Esophagus (tissue), 2 donors: ENCODE measurements around the gene STAC2. TPM values are rescaled to one million over a fixed set of nuclear protein-coding genes. Genes with fewer than 3 reads are reported as not detected.
"Not testable (repeated sequence)": the region's sequence is repeated elsewhere in the genome, so short reads cannot be mapped to it uniquely, and the experiment has no call there.

ENCODE experiments used
- H3K27ac ChIP-seq, 2 donors: one replicate each; pipeline ENCODE4 v1.5.1; 2013; ENCODE audit warnings: low read depth in 2 of 2, mild to moderate bottlenecking in 2 of 2, inconsistent platforms in 1 of 2, low read length in 1 of 2, moderate library complexity in 1 of 2
- H3K27me3 ChIP-seq, 2 donors: one replicate each; pipeline ENCODE4 v1.6.1; 2013; ENCODE audit warnings: low read length in 2 of 2, control low read depth in 1 of 2, mild to moderate bottlenecking in 1 of 2; ENCODE audit not compliant: insufficient read depth in 2 of 2, control insufficient read depth in 1 of 2
- H3K36me3 ChIP-seq, 2 donors: one replicate each; pipeline ENCODE4 v1.6.1; 2013; ENCODE audit warnings: low read length in 1 of 2; ENCODE audit not compliant: control insufficient read depth in 2 of 2, insufficient read depth in 2 of 2
- H3K4me1 ChIP-seq, 2 donors: one replicate each; pipeline ENCODE4 v1.6.1; 2013; ENCODE audit warnings: low read length in 1 of 2; ENCODE audit not compliant: control insufficient read depth in 2 of 2, insufficient read depth in 2 of 2
- H3K4me3 ChIP-seq, 2 donors: one replicate each; pipeline ENCODE4 v1.5.1; 2013; ENCODE audit warnings: low read length in 2 of 2, mild to moderate bottlenecking in 2 of 2, low read depth in 1 of 2, moderate library complexity in 1 of 2
- H3K9me3 ChIP-seq, 2 donors: one replicate each; pipeline ENCODE4 v1.6.1; 2013; ENCODE audit warnings: mild to moderate bottlenecking in 2 of 2, low read depth in 1 of 2, low read length in 1 of 2, moderate library complexity in 1 of 2; ENCODE audit not compliant: control insufficient read depth in 2 of 2, insufficient read depth in 1 of 2
- WGBS, 2 donors: extraction: QIAGEN DNeasy Blood & Tissue Kit; methylation state at CpG; one replicate each; pipeline ENCODE4 v1.1.7; 2013; 5-methylcytosine and 5-hydroxymethylcytosine counted together
- polyA plus RNA-seq, 2 donors: library from polyadenylated mRNA; stranded (reverse); fragments of 200-250 nt; gene quantifications; one replicate each; pipeline ENCODE4 v1.2.3, GENCODE V29; 2013
- donor health status: healthy with polysubstance abuse.
- donor health status: Bipolar disorder and iron deficiency.

Gene STAC2
- polyA plus RNA-seq, 2 donors = 0.06 to 0.07 TPM

DNA sequence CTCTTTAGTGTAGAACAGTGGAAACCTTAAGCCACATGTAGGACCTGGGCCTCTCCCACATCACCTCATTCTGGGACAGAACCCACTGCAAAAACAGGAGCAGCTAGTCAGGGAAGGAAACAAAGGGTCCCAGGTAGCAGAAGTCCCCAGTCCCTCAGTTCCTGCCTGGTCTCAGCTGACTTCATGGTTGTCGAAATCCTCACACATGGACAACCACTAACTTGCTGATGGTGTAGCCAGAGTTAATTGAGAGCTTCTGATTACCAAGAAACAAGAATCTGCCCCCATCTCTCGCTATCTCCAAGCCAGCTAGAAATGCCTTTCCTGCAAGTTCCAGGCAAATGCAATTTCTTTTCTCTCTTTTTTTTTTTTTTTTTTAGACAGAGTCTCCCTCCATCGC lies 56.2 kb downstream of the STAC2 start:
- Histone ChIP-seq H3K36me3 (no peaks in the 10 kb centered on the region), H3K4me3 (no peak overlapping the region), H3K27me3 (no peaks in the 10 kb centered on the region), H3K4me1 (peaks cover 0 to 5% of the 10 kb centered on the region in 2 donors), H3K9me3 (no peaks in the 10 kb centered on the region), H3K27ac (no peak overlapping the region)
- 82 to 92% methylated on average over 3 of the region's 3 CpGs for WGBS, 2 donors

DNA sequence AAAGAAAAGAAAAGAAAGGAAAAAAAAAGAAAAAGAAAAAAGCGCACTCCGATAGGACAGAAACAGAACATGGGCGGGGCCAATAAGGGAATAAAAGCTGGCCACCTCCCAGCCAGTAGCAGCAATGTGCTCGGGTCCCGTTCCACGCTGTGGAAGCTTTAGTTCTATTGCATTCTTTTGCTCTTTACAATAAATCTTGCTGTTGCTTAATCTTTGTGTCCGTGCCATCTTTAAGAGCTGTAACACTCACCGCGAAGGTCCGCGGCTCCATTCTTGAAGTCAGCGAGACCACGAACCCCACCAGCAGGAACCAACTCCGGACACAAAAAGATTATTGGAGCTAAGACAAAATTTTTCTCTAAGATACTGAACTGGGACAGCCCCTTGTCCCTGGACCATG lies 56.6 kb downstream of the STAC2 start:
- H3K27ac ChIP-seq = no peak overlapping the region
- no peaks in the 10 kb centered on the region for H3K36me3 ChIP-seq
- 86 to 87% methylated on average over 14 of the region's 14 CpGs for WGBS, 2 donors
- no peaks in the 10 kb centered on the region for H3K27me3 ChIP-seq
- peaks cover 0 to 3% of the 10 kb centered on the region in 2 donors for H3K4me1 ChIP-seq
- no peaks in the 10 kb centered on the region for H3K9me3 ChIP-seq
- H3K4me3 ChIP-seq = no peak overlapping the region

DNA sequence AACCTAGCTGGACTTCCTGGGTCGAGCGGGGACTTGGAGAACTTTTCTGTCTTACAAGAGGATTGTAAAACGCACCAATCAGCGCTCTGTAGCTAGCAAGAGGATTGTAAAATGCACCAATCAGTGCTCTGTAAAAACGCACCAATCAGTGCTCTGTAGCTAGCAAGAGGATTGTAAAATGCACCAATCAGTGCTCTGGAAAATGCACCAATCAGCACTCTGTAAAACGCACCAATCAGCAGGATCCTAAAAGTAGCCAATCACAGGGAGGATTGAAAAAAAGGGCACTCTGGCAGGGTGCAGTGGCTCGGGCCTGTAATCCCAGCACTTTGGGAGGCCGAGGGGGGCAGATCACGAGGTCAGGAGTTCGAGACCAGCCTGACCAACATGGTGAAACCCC lies 57.2 kb downstream of the STAC2 start:
- H3K9me3 ChIP-seq, H3K4me1 ChIP-seq, H3K4me3 ChIP-seq, H3K27me3 ChIP-seq, H3K36me3 ChIP-seq, H3K27ac ChIP-seq: not testable (repeated sequence)
- 94 to 96% methylated on average over 10 of the region's 10 CpGs for WGBS, 2 donors

DNA sequence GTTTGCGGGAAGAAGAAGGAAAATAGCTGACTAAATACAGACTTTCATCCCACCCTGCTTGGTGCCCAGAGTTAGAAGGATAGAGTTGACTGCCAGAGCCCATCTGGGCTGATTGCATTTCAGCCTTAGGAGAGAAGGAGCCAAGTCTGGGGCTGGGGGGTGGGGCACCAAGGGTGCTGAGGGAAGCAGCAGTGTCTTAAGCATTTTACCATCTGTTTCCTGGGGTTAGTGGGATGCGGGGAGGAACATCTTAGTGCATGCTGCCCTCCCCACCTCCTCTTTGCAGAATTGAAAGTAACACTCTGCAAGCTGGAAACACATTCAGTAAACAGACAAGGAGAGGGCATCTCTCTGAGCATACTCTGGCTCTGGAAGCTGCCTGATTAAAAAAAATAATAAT lies 58.3 kb downstream of the STAC2 start:
- WGBS, 2 donors = 38 to 54% methylated on average over 2 of the region's 2 CpGs
- Histone ChIP-seq H3K27ac (no peak overlapping the region), H3K36me3 (no peaks in the 10 kb centered on the region)

DNA sequence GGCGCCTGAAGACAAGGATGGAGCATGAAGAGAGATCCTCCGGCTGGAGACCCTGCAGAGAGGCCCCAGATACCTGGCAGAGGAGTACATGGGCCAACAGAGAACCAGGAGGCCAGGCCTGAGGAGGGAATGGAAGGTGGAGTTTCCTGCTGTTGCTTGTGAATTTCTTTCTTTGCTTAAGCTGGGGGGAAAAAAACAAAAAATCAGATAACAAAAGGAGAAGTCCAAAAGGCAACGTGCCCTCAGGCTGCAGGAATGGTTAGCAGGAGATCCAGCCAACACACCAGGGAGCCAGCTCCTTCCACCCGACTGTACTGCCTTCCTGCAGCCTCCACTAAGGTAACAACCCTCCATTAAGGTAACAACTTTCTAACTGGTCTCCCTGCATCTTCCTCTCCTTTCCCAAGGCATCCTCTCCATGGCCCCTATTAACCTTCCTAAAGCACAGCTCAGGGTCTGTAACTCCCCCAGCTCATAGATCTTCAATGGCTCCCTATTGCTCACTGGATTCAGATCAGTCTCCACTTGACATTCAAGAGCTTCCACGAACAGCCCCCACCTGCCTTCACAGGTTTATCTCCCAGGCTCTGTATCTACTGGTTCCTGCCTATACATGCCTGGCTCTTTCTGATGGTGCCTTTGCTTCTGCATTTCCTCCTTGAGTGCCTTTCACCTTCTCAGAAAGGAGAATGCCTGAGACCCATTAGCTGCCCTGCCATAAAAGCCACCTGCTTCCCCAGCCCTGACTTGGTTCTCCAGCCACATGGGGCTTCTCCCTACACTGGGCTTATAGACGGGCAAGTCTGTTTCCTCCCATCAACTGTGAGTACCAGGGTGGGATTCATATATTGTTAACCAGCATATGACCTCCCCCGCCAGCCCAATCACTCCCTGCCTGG lies 59.1 kb downstream of the STAC2 start:
- no peak overlapping the region for H3K27ac ChIP-seq
- H3K4me3 ChIP-seq = no peak overlapping the region
- no peaks in the 10 kb centered on the region for H3K36me3 ChIP-seq
- H3K9me3 ChIP-seq = no peaks in the 10 kb centered on the region
- WGBS, 2 donors = 53 to 58% methylated on average over 7 of the region's 7 CpGs
- peaks cover 0 to 2% of the 10 kb centered on the region in 2 donors for H3K4me1 ChIP-seq
- no peaks in the 10 kb centered on the region for H3K27me3 ChIP-seq

More for the DNA sequence above, 58.3 kb downstream of the STAC2 start:
- Histone ChIP-seq H3K4me3 (no peak overlapping the region), H3K27me3 (no peaks in the 10 kb centered on the region), H3K4me1 (peaks cover 0 to 4% of the 10 kb centered on the region in 2 donors), H3K9me3 (no peaks in the 10 kb centered on the region)

DNA sequence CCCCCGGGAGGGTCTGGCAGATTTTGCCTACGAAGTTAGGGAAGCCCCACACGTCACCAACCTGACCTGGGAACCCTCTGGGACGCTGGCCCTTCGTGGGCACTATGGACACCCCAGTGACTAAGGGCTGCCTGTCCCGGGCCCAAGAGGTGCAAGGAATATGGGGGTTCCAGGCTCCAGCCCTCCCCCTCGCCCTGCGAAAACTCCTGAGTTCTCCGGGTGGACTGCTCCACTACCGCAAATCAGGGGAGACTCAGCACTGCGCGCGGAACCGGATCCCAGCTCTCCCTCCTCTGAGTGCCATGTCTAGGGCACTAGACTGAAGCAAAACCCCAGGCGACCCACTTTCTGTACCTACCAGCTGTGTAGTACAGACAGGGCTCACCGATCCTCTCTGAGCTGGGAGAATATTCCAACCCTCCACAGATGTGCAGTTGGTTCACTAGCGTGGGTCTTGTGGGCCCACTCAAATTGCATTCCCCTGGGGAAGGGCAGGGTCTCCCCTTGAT lies 59.9 kb downstream of the STAC2 start, which contains the start of gene ARL5C:
TSS of gene ARL5C (minus strand) at position 321 of the 509 bp plus-strand sequence. CDS start 401 bp downstream, outside the sequence.
- H3K4me3 ChIP-seq = peak within 1 kb of the TSS; percentile 27 to 37
- H3K4me1 ChIP-seq = peaks cover 0 to 2% of the 10 kb centered on the region in 2 donors
- no peaks in the 10 kb centered on the region for H3K9me3 ChIP-seq
- no peaks in the 10 kb centered on the region for H3K27me3 ChIP-seq
- H3K36me3 ChIP-seq = no peaks in the 10 kb centered on the region
- H3K27ac ChIP-seq = no peak within 1 kb of the TSS
- 69 to 75% methylated on average over 17 of the region's 17 CpGs for WGBS, 2 donors

DNA sequence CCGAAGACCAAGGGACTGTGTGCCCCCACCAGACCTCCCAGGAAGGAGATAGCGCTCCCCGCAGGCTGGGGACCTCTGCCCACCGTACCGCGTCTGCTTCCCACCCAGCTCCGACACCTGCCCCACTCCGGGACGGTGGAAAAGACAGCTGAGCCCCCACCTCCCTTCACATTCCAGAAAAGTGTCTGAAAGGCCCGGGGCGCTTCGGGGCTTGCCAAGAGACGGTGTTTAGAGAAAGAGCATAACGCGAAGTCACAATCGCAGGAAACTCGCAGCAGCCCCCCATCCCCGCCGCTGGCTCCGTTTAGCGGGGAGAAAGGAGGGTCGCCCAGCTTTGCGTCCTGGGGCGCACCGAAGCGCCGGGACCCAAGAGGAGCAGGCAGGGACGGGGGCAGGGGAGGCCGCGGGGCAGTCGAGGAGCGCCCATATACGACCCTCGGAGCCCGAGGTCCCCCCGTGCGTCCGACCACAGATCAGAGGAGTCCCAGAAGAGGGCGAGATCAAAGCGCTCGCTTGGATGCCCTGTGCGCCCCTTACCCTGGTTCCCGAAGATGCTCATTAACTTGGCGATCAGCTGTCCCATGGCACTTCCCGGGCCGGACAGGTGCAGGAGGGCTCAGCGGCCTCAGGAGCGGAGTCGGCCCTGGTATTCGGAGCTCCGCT lies 60.4 kb downstream of the STAC2 start:
- peaks cover 0 to 2% of the 10 kb centered on the region in 2 donors for H3K4me1 ChIP-seq
- no peaks in the 10 kb centered on the region for H3K9me3 ChIP-seq
- no peaks in the 10 kb centered on the region for H3K36me3 ChIP-seq
- H3K27me3 ChIP-seq = no peaks in the 10 kb centered on the region
- H3K27ac ChIP-seq = no peak overlapping the region
- 21 to 24% methylated on average over 51 of the region's 51 CpGs for WGBS, 2 donors
- peak overlapping the region; percentile 27 to 37 for H3K4me3 ChIP-seq

DNA sequence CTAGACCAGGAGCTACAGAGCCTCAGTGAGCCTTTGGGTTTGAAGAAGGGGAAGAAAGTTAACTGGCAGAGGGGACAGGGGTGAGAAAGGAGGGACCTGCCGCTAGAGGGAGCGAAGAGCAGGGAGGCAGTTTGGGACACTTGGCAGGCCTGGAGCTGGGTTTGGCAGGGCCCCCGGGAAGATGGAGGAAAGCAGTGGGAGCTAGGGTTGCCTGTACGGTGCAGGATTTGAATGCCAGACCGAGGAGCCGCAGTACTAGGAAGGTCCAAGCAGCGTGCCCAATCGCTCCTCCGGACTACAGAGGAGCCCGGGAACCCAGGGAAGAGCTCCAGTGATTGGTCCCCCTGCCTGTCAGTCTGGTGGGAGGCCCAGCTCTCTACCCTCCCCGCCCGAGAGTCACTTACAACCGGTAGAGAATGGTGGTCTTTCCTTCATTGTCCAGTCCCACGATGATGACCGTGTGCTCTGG lies 61.0 kb downstream of the STAC2 start:
- H3K27ac ChIP-seq = no peak overlapping the region
- no peaks in the 10 kb centered on the region for H3K27me3 ChIP-seq
- no peaks in the 10 kb centered on the region for H3K36me3 ChIP-seq
- no peaks in the 10 kb centered on the region for H3K9me3 ChIP-seq
- peak overlapping the region; percentile 27 to 37 for H3K4me3 ChIP-seq
- 1 to 2% methylated on average over 15 of the region's 15 CpGs for WGBS, 2 donors
- H3K4me1 ChIP-seq = peaks cover 0 to 2% of the 10 kb centered on the region in 2 donors

DNA sequence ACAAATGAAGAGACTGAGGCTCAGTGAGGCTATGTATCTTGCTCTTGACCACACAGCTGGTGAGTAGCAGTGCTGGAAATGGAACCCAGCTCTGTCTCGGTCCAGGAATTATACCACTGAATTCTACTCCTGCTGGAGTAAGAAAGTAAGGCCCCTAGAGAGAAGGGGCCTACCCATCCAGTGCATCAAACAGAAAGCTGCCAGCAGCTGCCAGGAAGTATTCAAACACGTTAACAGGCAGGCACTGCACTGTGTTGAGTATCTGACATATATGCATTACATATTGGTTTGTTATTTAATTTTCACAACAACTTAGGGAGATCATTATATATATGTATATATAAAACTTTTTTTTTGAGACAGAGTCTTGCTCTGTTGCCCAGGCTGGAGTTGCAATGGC lies 63.8 kb downstream of the STAC2 start:
- Histone ChIP-seq H3K27me3 (no peaks in the 10 kb centered on the region), H3K9me3 (no peaks in the 10 kb centered on the region), H3K36me3 (no peaks in the 10 kb centered on the region), H3K27ac (no peak overlapping the region), H3K4me1 (peaks cover 0 to 2% of the 10 kb centered on the region in 2 donors), H3K4me3 (no peak overlapping the region)
- WGBS, 2 donors = 69 to 74% methylated on average over 2 of the region's 2 CpGs
